ENCODE results near the gene DCAF11.
"Not testable (repeated sequence)": the region's sequence is repeated elsewhere in the genome, so short reads cannot be mapped to it uniquely, and the experiment has no call there.

DCAF11 gene

DNA sequence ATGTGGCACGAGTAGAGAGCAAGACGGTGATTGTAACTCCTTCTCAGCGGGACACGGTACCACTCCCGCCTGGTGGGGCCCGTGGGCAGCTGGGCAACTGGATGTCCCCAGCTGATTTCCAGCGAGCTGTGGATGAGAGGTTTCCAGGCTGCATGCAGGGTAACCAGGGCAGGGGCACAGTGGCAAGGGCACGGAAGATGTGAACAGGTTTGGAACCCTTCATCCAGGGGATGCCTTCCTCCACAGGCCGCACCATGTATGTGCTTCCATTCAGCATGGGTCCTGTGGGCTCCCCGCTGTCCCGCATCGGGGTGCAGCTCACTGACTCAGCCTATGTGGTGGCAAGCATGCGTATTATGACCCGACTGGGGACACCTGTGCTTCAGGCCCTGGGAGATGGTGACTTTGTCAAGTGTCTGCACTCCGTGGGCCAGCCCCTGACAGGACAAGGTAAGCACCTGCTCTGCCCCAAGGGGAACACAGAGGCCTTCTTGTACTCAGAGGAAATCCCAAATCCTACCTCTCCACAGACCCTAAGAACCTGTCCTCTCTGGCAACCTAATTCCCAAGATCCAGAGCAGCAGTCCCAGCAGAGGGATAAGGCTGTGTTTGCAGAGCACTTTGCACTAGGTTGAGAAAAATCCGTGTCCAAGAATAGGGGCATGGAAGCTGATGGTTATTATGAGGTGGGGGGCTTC is 16.2 kb upstream of the DCAF11 start:
- no peak for DNase-seq

DNA sequence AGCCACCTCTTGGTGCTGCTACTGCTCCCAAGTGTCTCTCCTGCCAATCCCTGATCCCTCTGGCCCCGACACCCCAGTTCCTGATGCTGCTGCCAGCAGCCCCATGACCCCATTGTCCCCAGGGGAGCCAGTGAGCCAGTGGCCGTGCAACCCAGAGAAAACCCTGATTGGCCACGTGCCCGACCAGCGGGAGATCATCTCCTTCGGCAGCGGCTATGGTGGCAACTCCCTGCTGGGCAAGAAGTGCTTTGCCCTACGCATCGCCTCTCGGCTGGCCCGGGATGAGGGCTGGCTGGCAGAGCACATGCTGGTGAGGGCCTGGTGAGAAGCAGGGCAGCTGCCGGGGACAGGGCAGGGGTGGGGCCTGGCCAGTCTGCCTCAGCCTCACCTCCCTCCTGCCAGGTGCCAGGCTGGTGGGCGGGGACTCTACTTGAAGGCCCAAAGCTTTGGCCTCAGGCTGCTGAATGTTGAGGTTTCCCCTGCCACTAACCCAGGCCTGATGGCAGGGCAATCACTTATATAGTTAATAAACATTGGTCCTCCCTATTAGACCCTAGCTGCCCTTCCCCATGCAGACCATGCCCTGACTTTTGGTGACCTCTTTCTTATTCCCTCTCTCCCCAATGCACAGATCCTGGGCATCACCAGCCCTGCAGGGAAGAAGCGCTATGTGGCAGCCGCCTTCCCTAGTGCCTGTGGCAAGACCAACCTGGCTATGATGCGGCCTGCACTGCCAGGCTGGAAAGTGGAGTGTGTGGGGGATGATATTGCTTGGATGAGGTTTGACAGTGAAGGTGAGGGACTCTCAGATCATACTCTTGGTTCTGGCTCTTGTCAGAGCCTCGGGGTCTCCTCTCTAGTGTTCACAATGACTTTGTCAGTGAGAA is 15.4 kb upstream of the DCAF11 start:
- no peak for DNase-seq

DNA sequence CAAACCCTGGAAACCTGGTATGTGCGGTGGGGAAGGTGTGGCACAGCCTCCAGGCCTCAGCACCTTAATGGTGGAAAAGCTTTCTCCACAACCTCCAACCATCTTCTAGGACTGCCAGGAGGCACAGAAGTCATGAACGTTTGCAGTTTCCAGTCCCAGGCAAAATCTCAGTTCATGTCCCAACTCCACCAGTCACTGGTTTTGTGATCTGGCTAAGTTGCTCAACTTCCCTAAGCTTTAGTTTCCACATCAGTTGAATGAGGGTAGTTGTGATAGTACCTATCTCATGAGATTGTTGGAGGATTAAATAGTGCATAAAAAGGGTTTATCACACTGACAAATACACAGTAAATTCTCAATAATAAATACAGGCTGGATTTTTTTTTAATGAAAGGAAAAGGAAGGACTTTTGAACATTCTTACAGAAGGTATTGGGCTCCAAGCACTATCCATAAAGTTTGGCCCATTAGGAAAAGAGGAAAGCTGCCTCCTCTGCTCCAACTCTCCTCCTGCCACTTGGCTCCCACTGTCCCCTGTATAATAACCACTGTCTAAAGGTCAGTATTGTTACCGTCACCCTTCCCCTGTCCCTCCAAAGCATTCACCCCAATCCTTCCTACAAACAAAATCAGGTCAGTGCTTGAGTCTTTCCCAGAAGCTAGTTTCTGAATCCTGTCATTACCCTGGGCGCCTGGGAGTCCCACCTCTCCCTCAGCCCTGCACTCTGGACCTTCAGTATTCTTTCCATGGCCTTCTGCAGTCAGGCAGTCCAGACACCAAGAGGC is 14.2 kb upstream of the DCAF11 start:
- no peak for DNase-seq

DNA sequence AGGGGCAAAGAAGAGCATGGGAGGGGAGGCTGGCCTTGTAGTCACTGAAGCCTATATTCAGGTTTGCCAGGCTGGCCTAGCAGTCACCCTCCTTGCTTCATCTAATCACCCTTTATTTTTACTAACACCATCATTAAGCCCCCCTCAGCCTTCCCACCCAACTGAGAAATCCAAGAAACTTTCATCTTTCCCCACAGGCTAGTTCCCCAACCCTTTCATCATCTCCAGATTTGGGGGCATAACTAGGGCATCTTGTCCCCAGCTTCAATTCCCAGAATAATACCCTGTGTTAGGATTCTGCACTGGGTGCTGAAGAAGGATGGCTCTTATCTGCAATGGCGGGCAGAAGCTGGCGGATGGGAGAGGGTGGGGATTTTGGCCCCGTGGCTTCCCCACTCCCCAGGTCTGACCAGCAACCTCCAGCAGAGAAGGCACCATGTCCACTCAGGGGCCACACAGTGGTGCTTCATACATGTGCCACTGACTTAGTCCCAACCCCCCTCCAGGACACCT is 13.5 kb upstream of the DCAF11 start:
- no peak for DNase-seq

DNA sequence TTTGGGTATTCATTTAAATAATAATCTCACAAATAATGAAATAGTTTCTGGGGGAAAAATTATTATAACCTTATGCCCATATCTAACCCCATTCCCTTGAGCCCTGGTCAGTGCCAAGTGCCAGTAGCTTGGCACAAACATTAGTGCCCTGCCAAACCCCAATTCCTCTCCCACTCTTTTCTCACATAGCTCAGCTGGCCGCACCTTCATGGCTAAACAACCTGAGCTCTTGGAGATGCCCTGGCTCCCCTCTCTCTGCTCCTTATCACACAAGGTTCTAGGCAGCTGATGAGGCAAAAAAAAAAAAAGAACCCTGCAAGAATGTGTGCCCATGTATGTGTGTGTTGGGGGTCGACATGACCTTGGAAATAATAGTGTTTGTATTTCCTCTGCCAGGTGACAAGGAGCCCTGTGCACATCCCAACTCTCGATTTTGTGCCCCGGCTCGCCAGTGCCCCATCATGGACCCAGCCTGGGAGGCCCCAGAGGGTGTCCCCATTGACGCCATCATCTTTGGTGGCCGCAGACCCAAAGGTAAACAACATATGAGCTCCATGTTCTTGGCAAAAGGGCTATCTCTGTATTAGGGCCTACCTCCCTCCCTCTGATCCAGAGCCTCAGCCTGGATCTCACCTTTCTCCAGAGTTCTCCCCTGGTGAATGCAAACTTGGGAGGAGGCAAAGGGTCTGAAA is 12.1 kb upstream of the DCAF11 start:
- DNase-seq, result no peak

DNA sequence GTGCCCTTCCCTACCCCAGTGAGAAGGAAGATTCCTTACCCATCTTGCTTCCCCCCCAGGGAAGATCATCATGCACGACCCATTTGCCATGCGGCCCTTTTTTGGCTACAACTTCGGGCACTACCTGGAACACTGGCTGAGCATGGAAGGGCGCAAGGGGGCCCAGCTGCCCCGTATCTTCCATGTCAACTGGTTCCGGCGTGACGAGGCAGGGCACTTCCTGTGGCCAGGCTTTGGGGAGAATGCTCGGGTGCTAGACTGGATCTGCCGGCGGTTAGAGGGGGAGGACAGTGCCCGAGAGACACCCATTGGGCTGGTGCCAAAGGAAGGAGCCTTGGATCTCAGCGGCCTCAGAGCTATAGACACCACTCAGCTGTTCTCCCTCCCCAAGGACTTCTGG is 11.1 kb upstream of the DCAF11 start:
- no peak for DNase-seq

DNA sequence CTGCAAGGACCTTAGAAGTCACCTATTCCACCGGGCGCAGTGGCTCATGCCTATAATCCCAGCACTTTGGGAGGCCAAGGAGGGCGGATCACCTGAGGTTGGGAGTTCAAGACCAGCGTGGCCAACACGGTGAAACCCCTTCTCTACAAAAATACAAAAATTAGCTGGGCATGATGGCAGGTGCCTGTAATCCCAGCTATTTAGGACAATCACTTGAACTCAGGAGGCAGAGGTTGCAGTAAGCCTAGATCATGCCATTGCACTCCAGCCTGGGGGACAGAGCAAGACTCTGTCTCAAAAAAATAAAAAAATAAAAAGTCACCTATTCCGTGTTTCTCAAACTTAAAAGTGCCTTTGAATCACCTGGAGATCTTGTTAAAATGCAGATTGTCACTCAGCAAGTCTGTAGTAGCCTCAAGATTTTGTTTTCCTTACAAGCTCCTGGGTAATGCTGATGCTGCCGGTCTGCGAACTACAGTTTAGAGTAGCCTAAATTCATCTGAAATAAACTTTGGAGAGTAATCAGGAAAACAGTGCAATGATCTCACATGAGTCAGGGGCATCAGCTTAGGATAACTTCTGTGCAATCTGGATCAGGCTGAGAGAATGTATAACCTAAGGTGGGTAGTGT is 8.9 kb upstream of the DCAF11 start:
- DNase-seq, result not testable (repeated sequence)

DNA sequence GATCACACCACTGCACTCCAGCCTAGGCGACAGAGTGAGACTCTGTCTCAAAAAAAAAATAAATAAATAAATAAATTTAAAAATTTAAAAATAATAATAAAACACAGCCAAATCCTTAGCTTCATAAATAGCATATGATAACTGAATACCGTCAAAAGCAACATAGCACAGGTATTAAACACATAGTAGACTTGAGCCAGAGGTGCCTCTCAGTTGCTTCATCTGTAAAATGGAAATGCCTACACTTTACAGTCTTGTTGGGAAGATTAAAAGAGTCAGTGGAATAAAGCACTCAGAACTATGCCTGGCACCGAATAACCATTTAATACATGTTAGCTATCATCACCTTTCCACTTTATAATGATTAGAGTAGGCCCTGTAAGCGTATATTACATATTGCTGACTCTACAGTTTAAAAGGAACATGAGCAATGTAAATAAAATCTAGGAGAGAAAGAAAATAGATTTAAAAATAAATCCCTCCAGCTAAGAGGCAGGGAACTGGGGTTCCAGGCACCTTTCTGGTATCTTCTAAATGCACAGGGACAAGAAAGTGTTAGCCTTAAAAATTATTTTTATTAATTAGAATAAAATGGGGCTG is 7.8 kb upstream of the DCAF11 start:
- no peak for DNase-seq

DNA sequence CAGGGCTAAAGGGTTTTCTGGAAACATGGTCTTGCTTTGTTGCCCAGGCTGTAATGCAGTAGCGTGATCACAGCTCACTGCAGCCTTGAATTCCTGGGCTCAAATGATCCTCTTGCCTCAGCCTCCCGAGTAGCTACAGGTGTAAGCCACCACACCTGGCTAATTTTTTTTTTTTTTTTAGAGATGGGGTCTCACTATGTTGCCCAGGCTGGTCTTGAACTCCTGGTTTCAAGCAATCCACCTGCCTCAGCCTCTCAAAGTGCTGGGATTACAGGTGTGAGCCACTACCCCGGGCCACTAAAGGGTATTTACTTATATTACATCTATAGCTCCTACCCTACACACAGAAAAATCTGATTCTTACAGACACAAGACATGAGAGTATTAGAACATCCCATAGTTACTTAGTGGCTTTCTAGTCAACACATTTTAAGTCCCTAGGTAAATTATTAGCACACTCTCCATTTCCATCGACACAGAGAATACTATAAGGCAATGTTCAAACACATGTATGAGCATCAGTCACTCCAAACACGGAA is 6.2 kb upstream of the DCAF11 start:
- DNase-seq, result no peak

DNA sequence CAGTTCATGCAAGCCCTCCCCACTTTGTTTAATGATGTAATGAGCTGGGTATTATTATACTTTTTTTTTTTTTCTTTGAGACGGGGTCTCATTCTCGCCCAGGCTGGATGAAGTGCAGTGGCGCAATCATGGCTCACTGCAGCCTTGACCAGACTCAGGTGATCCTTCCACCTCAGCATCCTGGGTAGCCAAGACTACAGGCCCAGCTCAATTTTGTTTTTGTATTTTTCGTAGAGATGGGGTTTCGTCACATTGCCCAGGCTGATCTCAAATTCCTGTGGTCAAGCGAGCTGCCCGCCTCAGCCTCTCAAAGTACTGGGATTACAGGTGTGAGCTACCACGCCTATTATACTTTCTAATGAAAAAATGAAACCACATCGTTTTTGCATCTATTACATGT is 4.5 kb upstream of the DCAF11 start:
- peak; percentile 17 for DNase-seq

DNA sequence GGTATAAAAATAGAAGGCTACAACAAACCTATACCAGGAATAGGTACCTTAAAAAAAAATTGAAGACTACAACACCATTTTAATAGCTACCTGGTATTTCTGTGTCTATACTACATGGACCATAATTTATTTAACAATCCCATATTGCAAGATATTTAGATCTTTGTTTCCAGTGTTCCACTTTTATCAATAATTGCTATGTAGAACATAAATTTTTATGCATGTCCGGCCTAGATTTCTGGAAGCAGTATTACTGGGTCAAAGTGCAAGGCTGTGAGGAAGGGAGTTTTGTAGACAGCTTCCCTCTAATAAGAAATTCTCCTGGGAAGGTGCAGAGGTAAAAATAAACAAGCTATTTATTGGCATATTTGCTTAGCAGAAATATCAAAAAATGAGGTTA is 4.1 kb upstream of the DCAF11 start:
- no peak for DNase-seq

DNA sequence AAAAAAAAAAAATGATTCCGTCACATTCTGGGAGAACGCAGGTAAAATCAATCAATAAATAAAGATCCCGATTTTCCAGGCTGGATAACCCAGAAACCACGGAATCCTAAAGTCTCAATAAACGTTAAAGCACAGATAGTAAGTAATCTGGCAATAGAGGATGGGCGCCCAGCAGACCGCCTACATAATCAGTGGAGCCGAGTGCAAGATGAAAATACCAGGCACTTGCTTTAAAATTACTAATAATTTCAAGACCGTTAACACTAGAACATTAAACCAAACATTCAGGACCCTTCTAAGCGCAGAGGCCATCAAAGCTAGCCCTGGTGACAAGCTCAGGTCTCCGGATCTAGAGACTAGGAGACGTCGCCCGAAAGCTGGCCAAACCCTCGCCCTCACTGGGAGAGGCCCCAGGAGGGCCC is 1.2 kb upstream of the DCAF11 start:
- no peak for DNase-seq

DNA sequence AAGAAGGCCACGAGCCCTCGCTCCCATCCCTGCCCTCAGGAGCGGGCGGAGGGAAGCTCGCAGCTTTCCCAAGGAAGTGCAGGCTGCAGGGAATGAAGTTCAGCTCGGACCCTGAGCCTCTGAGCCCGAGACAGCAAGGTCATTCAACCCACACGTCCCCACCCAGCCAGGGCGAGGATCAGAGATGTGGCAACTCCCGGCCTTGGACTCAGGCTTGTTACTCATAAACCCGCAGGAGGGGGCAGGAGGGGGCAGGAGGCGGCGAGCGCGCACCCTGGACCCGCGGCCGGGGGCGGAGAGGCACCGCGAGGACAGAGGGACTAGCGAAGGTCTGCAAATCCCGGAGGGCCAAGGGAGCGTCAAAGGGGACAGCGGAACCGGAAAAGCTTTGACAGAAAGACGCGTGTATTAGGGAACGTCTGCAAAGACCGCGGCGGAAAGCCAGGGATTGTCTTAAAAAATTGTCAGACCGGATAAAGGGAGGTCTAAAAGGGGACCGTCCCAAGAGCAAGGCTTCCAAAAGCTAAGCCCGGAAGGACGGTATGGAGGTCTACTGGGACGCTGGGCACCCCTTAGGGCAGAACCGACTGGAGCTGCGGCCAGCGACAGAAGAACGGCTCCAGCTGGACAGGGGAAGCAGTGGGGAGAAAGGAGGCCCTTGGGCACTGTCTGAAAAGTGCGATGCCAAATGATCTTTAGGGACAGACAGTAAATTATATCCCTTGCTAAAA is 611 bp upstream of the DCAF11 start:
- DNase-seq, result peak; percentile 85

DNA sequence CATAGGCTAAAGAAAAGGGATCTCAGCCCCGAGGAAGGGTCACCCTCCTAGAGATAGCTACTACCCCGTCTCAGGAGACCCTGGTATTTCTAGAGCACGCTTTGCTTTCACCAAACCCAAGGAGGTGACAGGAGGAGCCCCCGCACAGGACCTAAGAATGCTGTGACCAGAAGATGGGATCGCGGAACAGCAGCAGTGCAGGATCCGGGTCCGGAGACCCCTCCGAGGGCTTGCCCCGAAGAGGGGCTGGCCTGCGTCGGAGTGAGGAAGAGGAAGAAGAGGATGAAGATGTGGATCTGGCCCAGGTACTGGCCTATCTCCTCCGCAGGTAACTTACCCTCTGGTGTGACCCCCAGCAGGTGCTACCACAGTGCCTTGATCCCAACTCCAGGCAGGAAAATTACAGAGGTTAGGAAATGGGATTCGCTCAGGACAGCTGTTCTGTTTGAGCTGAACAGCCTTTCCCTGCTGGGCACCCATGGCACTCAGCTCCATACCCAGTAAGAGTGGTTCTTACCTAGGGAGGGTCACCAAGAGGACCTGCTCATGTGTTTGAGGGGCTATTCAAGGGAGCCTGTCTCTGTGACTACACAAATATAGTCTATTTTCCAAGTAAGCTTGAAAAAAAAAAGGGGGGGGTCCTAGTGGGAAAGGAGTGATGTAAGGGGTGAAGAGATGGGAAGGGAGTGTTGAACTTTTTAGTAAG is 998 bp downstream of the DCAF11 start:
- DNase-seq, result no peak

DNA sequence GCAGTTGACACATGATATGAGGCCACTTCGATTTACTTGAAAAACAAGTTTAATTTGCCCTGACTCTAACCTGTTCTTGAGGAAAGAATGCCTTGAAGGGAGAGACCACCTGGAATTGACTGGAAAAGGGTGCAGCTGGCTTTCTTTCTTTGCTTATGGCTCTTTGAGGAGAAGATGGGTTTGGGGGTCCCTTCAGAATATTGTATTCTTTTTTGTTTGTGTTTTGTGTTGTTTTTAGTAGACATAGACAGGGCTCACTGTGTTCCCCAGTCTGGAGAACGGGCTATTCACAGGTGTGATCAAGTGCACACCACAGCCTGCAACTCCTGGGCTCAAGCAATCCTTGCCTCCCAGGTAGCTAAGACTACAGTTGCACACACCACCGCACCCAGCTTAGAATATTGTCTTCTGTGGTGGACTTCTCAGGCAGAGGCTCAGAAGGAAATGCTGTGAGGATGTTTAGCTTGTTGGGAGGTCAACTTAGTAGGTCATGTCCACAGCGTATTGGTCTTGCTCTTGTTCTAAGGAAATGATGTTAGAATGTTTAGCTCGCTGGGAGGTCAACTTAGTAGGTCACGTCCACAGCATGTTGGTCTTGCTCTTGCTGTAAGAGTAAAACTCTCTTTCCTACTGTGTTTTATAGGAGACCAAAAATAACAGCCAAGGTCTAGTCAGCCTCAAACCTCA is 1.7 kb downstream of the DCAF11 start:
- no peak for DNase-seq

DNA sequence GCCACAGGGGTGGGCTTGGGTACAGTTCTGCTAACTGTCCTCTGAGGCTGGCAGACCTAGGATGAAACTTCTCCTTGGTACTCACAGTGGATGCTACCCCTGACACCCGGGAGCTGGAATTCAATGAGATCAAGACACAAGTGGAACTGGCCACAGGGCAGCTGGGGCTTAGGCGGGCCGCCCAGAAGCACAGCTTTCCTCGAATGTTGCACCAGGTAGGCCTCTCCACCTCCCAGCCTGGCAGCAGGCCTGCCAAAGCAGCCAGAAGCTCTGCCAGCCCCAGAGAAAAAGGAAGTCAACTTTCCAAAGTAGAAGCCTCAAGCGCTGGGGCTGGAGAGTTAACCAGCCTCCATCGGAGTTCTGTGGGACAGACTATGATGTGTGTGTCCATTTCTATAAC is 2.6 kb downstream of the DCAF11 start:
- DNase-seq, result no peak

DNA sequence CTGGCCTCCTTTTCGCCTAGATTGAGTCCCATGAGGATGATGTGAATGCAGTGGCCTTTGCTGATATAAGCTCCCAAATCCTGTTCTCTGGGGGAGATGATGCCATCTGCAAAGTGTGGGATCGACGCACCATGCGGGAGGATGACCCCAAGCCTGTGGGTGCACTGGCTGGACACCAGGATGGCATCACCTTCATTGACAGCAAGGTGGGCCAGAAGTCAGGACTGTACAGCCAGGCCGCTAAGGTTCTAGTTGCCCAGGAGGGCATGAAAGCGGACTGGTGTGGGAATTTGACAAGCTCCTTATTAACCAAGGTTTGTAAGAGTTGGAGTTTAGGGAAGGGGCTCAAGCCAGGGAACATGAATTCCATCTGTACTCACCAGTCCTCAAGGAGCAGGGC is 5.1 kb downstream of the DCAF11 start:
- DNase-seq, result no peak

DNA sequence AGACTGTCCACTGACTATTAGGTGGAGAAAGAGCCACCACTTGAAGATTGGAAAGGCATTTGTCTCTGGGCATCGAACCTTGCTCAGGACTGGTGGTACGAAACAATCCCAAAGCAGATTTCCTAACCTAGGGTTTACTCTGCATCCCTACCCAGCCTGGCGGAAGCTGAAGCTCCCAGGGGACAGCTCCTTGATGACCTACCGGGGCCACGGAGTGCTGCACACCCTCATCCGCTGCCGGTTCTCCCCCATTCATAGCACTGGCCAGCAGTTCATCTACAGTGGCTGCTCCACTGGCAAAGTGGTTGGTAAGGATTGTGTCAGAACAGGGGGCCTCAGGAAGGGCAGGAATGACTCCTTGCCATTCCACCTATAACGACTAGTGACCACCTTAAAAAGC is 6.6 kb downstream of the DCAF11 start:
- DNase-seq, result no peak

DNA sequence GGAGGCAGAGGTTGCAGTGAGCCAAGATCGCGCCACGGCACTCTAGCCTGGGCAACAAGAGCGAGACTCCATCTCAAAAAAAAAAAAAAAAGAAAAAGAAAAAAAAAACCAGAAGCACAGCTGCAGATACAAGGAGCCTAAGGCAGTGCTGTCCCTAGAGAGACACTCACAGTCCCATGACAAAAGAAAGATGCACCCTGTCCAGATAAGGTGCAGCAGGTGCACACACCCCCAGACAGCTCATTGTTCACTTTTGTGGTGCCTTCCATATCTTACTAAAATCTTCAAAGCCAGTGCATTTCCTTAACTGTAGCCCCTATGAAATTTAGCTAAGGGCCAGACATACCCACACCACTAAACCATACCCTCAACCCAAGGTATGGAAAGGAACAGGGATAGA is 7.8 kb downstream of the DCAF11 start:
- DNase-seq, result no peak

DNA sequence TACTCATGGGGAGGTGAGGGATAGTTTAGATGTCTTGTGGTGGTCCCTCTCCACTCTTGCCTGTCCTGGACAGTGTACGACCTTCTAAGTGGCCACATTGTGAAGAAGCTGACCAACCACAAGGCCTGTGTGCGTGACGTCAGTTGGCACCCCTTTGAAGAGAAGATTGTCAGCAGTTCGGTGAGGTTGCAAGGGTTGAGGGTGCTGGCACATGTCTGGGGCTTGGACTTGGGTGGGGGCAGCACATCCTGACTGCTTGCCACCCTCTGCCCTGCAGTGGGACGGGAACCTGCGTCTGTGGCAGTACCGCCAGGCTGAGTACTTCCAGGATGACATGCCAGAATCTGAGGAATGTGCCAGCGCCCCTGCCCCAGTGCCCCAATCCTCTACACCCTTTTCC is 8.3 kb downstream of the DCAF11 start:
- no peak for DNase-seq

Data from NK-92 treated with Interleukin-12 subunit alpha and Interleukin-12 subunit beta, amount 100 ng/mL, for 24 hours (cell line).